ENCODE results near the gene PCDHGC5.

- TF ChIP-seq CTCF (IDR thresholded peaks at IDR 0.05) (no peak), POLR2A (IDR thresholded peaks at IDR 0.05) (no peak), POLR2AphosphoS5 (IDR thresholded peaks at IDR 0.05) (peak in 2 of 3 donors; percentile 46 to 80)
These were observed 32.4 kb downstream of the PCDHGC5 start for GRCh38 chr5:141521244-141521781.

Data from breast epithelium (tissue), 3 donors.